8988T (cell line): ENCODE results near the gene KLK12.

ENCODE experiments used
- DNase-seq: peaks from one replicate; pipeline ENCODE4 v3.0.0; 2011

KLK12 gene, protein sequence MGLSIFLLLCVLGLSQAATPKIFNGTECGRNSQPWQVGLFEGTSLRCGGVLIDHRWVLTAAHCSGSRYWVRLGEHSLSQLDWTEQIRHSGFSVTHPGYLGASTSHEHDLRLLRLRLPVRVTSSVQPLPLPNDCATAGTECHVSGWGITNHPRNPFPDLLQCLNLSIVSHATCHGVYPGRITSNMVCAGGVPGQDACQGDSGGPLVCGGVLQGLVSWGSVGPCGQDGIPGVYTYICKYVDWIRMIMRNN

DNA sequence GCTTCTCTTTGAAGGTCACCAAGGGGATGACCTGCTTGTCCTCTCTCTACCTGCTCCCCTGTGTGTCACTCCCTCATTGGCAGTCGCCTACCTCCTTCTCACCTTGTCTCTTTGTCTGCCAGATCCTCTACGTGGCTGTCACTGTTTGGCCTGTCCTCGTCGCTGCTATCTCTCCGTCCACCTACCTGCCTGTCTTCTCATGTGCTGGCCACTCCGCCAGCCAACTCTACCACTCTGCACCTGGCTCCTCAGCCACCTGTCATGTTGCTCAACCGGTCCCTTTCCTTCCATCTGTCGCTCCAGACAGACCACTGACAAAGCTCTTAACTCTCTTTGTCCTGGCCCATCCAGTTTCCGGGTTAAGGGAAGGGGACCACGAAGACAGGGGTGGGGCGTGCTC lies at the start of gene KLK12:
Gene KLK12, minus strand, starts transcription at position 299 of the 400 bp plus-strand sequence. CDS start 381 bp downstream, outside the sequence.
- no peak for DNase-seq

DNA sequence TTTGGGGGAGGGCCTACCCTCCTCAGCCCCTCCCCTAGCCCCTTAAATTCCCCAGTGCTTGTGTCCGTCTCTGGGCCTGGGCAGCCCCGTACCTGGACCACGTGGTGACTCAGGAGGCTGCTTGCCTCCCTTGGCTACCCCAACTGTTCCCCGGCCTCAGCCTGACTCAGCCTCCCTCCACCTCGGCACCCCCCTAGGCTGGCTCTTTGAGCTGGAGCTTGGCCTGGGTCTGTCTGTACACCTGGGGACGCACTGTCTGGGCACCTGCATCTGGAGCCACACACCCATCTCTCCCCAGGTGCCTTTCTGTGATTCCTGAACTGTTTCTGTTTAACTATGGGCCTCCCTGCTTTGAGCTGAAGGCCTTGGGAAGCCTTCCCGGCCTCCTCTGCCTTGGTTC lies 49.7 kb upstream of the KLK12 start:
- DNase-seq, result no peak

DNA sequence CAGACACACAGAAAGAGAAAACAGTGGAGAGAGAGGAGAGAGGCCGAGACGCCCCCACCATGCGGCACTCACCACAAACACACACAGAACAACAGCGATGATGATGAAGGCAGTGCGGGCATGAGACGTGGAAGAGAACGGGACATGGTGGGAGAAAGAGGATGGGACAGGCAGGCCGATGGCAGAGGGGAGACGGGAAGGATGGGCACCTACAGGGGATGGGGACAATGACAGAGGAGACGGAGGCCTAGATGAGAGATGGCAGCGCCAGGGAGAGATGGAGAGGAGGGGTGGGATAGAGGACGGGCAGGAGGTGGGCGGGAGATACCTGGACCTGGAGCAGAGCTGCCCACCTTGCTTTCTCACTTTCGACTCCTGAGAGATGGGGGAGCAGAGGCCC lies 49.0 kb upstream of the KLK12 start:
- no peak for DNase-seq

DNA sequence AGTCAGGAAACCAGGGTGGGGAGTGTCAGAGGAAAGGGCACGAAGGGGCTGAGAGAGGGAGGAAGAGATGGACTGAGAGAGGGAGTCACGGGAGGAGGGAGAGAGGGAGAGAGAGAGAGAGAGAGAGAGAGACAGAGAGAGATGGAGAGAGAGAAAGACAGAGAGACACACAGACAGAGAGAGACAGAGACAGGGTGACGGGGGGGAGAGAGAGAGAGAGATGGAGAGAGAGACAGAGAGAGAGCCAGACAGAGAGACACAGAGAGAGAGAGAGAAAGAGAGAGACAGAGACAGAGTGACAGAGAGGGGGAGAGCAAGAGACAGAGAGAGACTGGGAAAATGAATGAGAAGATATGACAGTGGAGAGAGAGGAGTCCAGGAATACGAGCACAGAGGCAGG lies 48.4 kb upstream of the KLK12 start:
- no peak for DNase-seq

DNA sequence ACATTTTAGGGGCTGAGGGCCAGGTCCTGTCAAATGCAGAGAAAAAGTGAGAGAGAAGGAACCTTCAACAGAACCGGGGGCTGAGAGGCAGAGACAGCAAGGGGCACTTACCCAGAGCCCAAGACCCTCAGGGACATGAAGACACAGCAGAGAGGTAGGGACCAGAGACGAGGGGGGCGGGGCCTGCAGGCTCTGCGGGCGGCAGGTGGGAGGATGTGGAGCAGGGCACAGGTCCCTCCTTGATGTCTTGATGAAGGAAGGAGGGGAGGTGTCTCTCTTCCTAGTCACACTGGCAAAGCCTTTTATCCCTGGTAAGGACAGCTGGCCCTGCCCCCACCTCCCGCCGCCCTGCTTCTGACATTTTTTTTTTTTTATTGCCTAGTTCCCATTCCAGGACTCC lies 47.8 kb upstream of the KLK12 start, which contains the start of gene KLK14:
Gene KLK14, minus strand, starts transcription at position 277 of the 400 bp plus-strand sequence. Its CDS starts 273 bp downstream, at position 4.
- DNase-seq, result no peak

DNA sequence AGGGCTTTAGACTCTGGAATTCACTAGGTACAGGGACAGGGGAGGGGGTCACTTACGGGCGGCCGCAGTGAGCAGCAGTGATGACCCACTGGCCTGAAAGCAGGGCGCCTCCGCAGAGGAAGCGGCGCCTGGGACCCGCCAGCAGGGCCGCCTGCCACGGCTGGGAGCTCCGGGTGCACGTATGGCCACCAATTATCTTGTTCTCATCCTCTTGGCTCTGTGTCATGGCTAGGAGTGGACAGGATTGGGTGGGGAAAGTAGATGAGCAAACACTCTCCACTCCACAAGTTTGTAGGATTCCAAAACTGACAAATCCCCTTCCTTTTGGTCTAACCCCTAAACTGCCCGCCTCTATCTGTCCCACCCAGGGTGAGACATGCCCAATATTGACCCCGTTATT lies 46.7 kb upstream of the KLK12 start:
- no peak for DNase-seq

DNA sequence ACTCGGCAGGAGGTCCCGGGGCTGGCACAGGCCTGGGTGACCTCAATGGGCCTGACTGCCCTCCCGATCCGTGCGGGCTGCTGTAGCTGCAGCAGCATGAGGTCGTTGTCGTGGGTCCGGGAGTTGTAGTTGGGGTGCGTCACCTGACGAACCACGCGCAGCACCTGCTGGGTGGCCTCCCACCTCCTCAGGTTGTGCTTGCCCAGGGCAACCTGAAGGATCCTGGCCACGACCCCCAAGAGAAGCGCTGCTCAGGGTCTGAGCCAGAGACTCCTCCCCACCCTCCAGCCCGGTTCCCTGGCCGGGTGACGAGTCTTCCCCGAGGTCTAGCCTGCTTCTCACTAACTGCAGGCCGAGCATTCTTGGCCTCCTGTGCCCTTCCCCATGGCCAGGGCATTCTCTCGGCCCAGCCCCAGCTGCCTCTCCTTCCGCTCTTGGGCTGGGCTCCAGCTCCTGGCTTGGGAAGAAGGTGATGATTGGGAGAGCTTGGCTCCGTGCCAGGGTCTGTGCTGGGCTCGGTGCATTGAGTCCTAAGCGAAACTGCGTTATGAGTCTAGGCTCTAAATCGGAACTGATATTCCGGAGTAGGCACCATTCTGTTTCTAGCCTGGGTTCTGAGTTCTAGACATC lies 44.8 kb upstream of the KLK12 start:
- no peak for DNase-seq

DNA sequence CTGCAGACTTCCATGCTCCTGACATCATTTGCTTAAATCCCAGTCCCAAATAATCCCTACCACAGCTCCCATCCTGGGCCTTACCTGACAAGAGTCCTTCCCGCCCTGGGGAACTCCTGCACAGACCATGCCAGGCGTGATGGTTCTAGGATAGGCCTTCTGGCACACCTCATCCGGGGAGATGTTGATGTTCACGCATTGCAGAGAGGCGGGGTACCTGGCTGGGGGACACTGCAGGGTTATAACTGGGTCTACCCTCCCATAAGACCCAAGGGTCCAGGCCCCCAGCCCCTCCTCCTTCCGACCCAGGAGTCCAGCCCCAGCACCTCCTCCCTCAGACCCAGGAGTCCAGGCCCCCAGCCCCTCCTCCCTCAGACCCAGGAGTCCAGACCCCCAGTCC lies 43.9 kb upstream of the KLK12 start:
- DNase-seq, result no peak

DNA sequence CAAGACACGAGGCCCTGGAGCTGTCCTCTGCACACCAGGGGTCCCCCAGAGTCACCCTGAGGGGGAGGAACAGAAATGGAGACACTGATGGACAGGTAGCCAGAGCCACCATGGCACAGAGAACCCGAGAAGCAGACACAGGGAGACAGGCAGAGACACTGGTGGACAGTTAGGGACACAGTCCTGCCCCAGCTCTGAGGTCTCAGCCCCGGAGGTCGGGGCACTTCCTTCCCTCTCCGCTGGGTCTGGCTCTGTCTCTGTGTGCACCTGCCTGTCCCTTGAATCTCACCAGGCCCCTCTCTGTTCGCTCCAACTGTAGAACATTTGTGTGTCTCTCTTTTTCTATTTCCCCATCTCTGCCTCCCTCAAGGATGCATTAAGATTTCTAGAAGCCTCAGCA lies 43.3 kb upstream of the KLK12 start:
- no peak for DNase-seq

DNA sequence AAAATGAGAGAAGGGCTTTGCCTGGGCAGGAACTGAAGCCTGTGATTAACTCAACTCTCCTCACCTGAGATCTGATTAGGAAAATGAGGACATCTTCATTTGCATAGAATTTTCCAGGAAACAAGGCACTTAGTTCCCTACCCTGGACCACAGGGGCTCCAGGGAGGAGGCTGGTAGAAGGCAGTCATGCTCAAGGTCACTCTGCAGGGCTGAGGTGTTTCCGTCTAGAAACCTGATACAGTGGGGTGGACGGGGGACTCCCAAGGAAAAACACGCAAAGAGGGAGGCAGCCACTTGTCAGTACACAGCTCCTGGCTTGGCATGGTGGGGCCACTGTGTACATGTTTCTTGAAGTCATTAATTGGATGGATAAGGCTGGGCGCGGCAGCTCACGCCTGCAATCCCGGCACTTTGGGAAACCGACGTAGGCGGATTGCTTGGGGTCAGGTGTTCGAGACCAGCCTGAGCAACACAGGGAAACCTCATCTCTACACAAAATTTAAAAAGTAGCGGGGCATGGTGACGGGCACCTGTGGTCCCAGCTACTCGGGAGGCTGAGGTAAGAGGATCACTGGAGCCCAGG lies 41.9 kb upstream of the KLK12 start:
- no peak for DNase-seq

DNA sequence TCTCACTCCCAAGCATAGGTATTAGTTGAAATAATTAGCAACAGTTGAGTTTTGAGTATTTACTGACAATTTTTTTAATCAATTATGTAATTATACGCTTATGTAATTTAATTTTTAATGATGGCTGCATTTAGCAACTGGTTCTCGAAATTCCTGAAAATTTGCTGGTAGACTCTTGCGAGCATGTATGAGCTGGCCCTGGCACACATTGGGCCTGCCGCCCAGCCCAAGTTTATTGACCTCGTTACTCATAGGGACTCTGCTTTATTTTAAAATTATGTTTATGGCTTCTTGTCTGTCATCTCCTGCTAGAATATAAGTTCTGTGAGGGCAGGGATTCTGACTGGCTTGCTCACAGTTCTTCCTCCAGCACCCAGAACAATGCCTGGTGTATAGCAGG lies 41.2 kb upstream of the KLK12 start:
- DNase-seq, result no peak

DNA sequence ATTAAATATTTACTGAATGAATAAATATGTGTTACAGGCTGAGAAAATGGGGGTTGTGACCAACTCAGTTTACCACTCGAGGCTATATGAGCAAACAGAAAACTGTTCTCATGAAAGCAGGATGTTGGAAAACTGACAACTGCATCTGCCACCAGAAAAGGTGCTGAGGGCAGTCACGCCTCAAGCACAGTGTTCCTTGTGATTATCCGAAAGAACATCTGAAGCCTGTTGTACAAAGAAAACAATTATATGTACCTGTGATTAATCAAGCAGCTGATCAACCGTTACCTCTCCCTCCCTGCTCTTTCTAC lies 36.2 kb upstream of the KLK12 start:
- no peak for DNase-seq

DNA sequence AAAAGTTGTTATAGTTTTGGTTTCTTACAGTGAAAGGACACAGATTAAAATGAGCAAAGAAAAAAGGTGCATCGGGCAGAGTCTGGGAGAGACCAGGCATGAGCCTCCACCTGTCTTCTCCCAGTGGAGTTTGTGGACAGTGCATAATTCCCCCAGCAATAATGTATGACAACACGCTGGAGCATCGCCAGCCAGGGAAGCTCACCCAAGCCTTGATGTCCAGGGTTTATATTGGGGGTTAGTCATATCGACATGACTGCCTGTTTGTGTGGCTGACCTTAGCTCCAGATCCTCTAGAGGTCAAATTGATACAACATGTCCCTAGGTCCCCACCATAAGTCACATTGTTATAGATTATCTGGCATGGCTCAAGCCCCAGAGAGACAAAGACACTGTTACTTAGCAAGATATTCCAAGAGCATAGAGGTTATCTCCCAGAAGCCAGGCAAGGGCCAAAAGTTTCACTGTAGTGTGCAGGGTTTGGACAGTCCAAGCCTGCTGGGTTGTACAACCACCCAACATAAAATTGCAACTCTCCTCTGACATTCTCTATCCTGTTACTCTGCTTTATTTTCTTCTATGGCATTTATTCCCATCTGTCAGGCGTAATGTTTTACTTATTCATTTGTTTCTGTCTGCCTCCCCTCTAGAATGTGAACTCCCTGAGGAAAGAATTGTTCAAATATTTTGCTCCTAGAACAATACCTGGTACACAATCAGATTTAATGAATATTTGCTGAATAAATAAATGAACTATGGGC lies 35.7 kb upstream of the KLK12 start:
- DNase-seq, result no peak

DNA sequence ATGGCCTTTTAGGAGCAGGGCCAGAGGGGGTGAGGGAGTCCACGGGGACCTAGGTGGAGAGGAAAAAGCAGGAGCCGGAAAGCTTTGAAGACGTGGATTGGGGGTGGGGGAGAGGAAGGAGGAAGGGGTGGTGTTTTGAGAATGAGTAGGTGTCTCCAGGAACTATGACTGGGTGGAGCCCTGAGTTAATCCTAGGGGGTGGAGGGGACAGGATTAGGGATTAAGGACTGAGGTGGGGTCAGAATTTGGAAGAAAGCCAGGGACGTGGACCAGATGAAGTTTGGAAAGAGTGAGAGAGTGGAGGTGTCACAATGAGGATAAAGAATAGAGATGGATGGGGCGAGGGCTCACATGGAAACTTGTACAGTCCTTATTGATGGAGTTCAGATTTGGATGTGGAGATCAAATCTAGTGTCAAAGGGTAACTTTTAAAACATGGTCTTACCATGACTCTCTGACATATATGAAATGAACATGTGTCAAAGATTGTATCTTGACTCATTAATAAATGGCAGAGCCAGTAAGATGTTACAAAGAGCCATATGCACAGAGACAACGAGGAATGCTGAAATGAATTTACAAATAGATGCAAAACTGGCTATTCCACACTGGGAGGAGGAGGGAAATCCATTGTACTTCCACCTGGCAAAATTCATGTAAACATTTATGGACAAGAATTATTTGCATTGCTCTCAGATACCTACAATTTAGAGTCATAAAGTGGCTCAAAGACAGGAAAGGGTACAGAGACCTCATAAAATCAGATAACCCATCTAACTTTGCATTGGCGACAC lies 31.8 kb upstream of the KLK12 start:
- no peak for DNase-seq

DNA sequence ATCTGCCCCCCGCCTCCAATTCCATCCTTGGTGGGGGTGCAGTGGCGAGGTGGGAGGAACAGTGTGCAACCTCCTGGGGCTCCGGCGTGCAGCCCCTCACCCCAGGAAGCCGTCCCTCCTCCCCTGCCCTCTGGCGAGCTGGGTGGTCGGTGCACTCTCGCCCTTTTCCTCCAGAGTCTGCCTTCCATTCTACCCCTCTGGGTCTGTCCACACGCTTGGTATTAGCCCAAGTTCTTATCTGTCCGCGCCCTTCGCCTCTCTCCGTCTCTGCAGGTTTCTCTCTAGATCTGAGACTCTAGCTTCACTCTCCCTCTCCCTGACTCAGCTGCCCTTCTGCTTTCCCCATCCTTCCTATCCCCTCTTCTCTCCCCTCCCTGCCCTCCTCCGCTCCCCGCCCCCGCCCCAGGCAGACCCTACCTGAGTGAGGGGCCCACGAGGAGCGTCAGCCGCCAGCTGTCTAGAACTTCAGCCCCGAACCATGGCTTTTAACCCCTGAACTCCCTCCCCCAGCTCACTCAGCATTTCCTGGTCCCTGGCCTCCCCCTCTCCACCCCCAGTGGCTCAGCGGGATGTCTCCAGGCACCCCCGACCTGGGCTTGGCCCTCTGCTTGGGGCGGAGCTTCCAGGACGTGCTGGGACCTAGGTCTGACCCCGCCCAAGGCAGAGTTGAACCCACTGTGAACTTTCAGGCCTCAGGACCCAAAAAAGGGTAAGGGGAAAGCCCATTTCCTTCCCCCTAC lies 30.6 kb upstream of the KLK12 start:
- DNase-seq, result no peak

DNA sequence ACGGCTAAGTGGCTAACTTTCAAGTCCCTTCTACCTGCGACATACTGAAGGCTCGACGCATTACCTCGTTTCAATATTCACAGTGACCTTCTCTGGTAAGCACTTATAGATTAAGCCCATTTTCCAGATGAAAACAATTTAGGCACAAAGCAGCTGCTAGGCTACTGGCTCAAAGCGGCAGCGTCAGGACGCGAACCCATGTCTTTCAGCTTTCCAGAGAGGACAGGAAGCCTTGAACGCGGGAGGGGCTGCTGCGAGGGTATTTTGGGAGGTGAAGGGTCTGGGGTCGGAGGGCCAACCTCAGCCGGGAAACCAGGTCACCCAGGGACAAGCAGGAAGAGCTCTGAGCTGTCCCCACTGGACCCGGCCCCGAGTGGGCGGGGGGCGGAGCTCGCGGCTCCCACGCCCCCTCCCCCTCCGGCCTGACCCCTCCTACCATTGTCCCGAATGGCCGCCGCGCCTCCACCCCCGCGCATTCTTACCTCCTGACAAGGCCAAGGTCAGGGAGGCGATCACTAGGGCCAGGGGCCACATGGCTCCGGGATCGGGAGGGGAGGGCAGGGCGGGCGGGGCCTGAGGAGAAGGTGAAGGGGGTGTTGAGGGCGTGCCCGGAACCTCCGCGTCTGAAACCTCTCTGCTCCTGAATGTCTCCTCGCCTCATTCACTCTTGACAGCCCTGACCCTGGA lies 29.9 kb upstream of the KLK12 start, which contains the start of gene KLK13:
Gene KLK13, minus strand, starts transcription at position 559 of the 687 bp plus-strand sequence. Its CDS starts 25 bp downstream, at position 534.
- DNase-seq, result no peak

DNA sequence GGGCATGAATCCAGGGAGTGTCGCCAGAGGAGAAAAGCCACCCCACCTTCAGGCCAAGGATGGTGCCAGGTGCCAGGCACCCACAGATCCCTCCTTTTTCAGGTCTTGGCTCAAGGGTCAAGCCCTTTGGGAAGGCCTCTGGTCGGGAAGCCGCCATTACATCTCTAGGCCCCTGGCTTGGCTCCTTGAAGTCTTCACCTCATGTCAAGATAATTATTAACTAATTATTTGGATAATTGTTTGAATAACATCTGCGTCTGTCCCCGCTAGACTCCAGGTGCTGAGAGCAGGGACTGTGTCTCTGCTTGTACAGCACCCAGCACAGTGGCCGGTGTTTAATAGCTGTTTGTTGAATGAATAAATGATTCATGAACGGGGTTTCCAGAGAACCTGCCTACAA lies 28.9 kb upstream of the KLK12 start:
- no peak for DNase-seq

DNA sequence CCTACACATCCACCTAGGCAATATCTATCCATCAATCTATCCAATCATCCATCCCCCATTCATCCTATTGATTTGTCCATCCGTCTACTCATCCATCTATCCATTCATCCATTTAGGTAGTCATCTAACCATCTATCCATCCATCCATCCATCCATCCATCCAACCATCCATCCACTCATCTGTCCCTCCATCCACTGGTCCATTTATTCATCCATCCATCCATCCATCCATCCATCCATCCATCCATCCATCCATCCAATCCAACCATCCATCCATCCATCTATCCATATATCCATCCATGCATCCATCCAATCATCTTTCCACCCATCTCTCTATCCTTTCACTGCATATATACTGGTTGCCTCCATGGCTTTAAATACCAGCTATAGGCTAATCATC lies 26.2 kb upstream of the KLK12 start:
- DNase-seq, result no peak

DNA sequence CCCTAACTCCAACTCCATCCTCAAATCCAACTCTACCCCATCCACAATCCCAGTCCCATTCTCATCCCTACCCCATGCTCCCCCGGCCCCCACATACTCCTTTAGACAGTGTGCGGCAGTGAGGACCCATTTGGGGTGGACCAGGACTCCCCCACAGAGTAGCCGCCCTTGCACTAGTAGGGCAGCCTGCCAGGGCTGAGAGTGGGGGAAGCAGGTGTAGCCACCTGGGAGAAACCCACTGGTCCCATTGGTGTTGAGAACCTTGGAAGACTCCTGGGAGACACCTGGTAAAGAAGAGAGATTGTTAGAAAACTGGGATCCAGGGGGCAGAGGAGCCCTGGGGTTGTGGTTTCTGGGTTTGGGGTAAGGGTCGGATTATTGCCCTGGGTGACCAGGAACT lies 25.5 kb upstream of the KLK12 start:
- no peak for DNase-seq

DNA sequence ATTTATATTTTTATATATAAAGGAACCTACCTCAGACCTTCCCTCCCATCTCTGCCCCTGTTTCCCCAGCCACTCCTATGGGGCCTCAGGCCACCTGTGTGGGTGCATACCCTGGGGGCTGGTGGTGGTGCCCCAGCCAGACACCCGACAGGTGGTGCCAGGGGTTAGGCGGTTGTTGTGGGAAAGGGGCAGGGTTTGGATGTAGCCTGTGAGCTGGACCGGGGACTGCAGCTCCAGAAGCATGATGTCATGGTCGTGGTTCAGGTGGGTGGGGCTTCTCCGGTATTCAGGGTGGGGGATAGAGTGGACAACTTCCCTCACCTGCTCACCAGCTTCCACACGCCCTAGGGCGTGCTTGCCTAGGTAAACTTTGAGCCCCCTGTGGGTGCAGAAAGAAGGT lies 24.9 kb upstream of the KLK12 start:
- no peak for DNase-seq

DNA sequence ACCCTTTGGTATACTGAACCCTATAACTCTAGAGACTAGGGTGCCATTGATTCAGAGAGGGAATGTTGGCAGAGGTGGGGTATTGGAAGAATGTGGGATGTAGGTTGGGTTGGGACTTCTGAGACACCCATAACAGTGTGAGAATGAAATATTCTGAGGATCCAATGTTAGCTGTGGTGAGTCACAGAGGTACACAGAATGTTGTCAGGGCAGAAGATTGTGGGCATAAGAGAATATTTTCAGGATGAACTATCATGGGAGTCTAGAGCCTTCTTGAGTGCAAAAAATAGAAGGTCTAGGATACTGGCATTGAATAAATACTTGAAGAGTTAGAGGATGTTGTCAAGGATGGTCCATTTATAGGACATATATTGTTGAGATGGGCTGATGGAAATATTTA lies 21.1 kb upstream of the KLK12 start:
- DNase-seq, result no peak

DNA sequence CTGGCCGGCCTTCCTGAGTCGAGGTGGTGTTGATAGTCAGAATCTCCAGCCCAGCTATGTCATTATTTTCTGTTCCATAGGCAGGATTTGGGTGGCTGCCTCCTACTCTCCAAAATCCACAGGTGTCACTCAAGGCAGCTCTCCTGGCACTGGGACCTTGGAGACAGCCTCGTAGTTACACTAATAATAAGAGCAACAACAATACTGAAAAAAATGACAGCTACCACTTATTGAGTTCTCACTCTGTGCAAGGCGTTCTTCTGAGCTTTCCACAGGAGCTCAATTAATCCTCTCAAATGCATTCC lies 12.2 kb upstream of the KLK12 start:
- no peak for DNase-seq
